ENCODE data around the gene MYO15B.

The MYO15B gene

GRCh38 chr17:75621489-75621888 is 33.9 kb downstream of the MYO15B start:
- Histone ChIP-seq H3K9ac (no peak overlapping the region), H3K27me3 (no peaks in the 10 kb centered on the region), H3K9me3 (no peaks in the 10 kb centered on the region), H3K27ac (no peak overlapping the region), H3K4me2 (no peak overlapping the region), H4K20me1 (no peaks in the 10 kb centered on the region; the same call in 1 of the 2 replicates), H3K36me3 (peaks cover 92% of the 10 kb centered on the region), H3K4me3 (no peak overlapping the region), H3K4me1 (peaks cover 37% of the 10 kb centered on the region)
- no peak for TF ChIP-seq Cebpa-rat (IDR thresholded peaks at IDR 0.05)

GRCh38 chr17:75622076-75622475 is 34.5 kb downstream of the MYO15B start:
- no peaks in the 10 kb centered on the region; the same call in 1 of the 2 replicates for H4K20me1 ChIP-seq
- no peaks in the 10 kb centered on the region for H3K27me3 ChIP-seq
- H3K4me3 ChIP-seq: no peak overlapping the region
- H3K9ac ChIP-seq: no peak overlapping the region
- peaks cover 89% of the 10 kb centered on the region for H3K36me3 ChIP-seq
- no peak overlapping the region for H3K4me2 ChIP-seq
- peaks cover 43% of the 10 kb centered on the region for H3K4me1 ChIP-seq
- no peak overlapping the region for H3K27ac ChIP-seq
- TF ChIP-seq Cebpa-rat (IDR thresholded peaks at IDR 0.05): no peak
- H3K9me3 ChIP-seq: no peaks in the 10 kb centered on the region

- Histone ChIP-seq H3K9me3 (no peaks in the 10 kb centered on the region), H3K4me3 (no peak overlapping the region), H3K36me3 (peaks cover 86% of the 10 kb centered on the region), H4K20me1 (no peaks in the 10 kb centered on the region; the same call in 1 of the 2 replicates), H3K27me3 (no peaks in the 10 kb centered on the region), H3K9ac (no peak overlapping the region), H3K27ac (no peak overlapping the region), H3K4me1 (peaks cover 50% of the 10 kb centered on the region), H3K4me2 (no peak overlapping the region)
- TF ChIP-seq Cebpa-rat (IDR thresholded peaks at IDR 0.05): no peak
Measured at GRCh38 chr17:75622771-75623273, 35.2 kb downstream of the MYO15B start.

GRCh38 chr17:75623386-75623785 is 35.8 kb downstream of the MYO15B start:
- Histone ChIP-seq H3K27me3 (no peaks in the 10 kb centered on the region), H3K36me3 (peaks cover 84% of the 10 kb centered on the region), H3K27ac (peak overlapping the region; percentile 97; the same call in 1 of the 2 replicates), H3K9me3 (no peaks in the 10 kb centered on the region), H3K4me1 (peaks cover 56% of the 10 kb centered on the region), H3K4me2 (no peak overlapping the region), H3K4me3 (no peak overlapping the region), H4K20me1 (no peaks in the 10 kb centered on the region; the same call in 1 of the 2 replicates), H3K9ac (no peak overlapping the region)
- no peak for TF ChIP-seq Cebpa-rat (IDR thresholded peaks at IDR 0.05)

GRCh38 chr17:75624021-75624420 is 36.4 kb downstream of the MYO15B start:
- H3K4me1 ChIP-seq: peaks cover 62% of the 10 kb centered on the region
- no peak overlapping the region for H3K4me3 ChIP-seq
- H3K9ac ChIP-seq: no peak overlapping the region
- no peak for TF ChIP-seq Cebpa-rat (IDR thresholded peaks at IDR 0.05)
- H3K27me3 ChIP-seq: no peaks in the 10 kb centered on the region
- H4K20me1 ChIP-seq: no peaks in the 10 kb centered on the region; the same call in 1 of the 2 replicates
- peaks cover 83% of the 10 kb centered on the region for H3K36me3 ChIP-seq
- H3K27ac ChIP-seq: peak overlapping the region; percentile 97; the same call in 1 of the 2 replicates
- H3K4me2 ChIP-seq: no peak overlapping the region; the same call in 1 of the 2 replicates
- H3K9me3 ChIP-seq: no peaks in the 10 kb centered on the region

GRCh38 chr17:75624714-75625345 is 37.2 kb downstream of the MYO15B start:
- Histone ChIP-seq H3K4me2 (peak overlapping the region; percentile 87), H3K4me1 (peaks cover 70% of the 10 kb centered on the region), H3K9me3 (no peaks in the 10 kb centered on the region), H3K4me3 (no peak overlapping the region; the same call in 1 of the 2 replicates), H3K27me3 (no peaks in the 10 kb centered on the region), H3K9ac (peak overlapping the region; percentile 80), H3K27ac (peak overlapping the region; percentile 97), H3K36me3 (peaks cover 75% of the 10 kb centered on the region), H4K20me1 (no peaks in the 10 kb centered on the region; the same call in 1 of the 2 replicates)
- TF ChIP-seq Cebpa-rat (IDR thresholded peaks at IDR 0.05): no peak

- Histone ChIP-seq H3K9me3 (no peaks in the 10 kb centered on the region), H3K4me1 (peaks cover 81% of the 10 kb centered on the region), H3K27me3 (no peaks in the 10 kb centered on the region), H3K4me3 (peak overlapping the region; percentile 28), H3K9ac (peak overlapping the region; percentile 80), H4K20me1 (no peaks in the 10 kb centered on the region), H3K27ac (peak overlapping the region; percentile 97), H3K36me3 (peaks cover 66% of the 10 kb centered on the region), H3K4me2 (peak overlapping the region; percentile 87)
- no peak for TF ChIP-seq Cebpa-rat (IDR thresholded peaks at IDR 0.05)
Measured at GRCh38 chr17:75625813-75626486, 38.4 kb downstream of the MYO15B start.

GRCh38 chr17:75626496-75627038 is 39.0 kb downstream of the MYO15B start:
- Histone ChIP-seq H4K20me1 (no peaks in the 10 kb centered on the region), H3K36me3 (peaks cover 65% of the 10 kb centered on the region), H3K4me3 (peak overlapping the region; percentile 28), H3K4me1 (peaks cover 87% of the 10 kb centered on the region), H3K27ac (peak overlapping the region; percentile 97), H3K9ac (peak overlapping the region; percentile 80), H3K9me3 (no peaks in the 10 kb centered on the region), H3K4me2 (peak overlapping the region; percentile 87), H3K27me3 (no peaks in the 10 kb centered on the region)
- no peak for TF ChIP-seq Cebpa-rat (IDR thresholded peaks at IDR 0.05)

- H4K20me1 ChIP-seq: no peaks in the 10 kb centered on the region
- peak overlapping the region; percentile 97 for H3K27ac ChIP-seq
- no peaks in the 10 kb centered on the region for H3K9me3 ChIP-seq
- H3K36me3 ChIP-seq: peaks cover 60% of the 10 kb centered on the region
- peak overlapping the region; percentile 80 for H3K9ac ChIP-seq
- peak overlapping the region; percentile 28 for H3K4me3 ChIP-seq
- H3K4me1 ChIP-seq: peaks cover 89% of the 10 kb centered on the region
- no peak for TF ChIP-seq Cebpa-rat (IDR thresholded peaks at IDR 0.05)
- H3K4me2 ChIP-seq: peak overlapping the region; percentile 87
- no peaks in the 10 kb centered on the region for H3K27me3 ChIP-seq
Measured at GRCh38 chr17:75627094-75627493, 39.5 kb downstream of the MYO15B start.

- no peaks in the 10 kb centered on the region for H3K27me3 ChIP-seq
- no peak overlapping the region; the same call in 1 of the 2 replicates for H3K4me3 ChIP-seq
- peak overlapping the region; percentile 87 for H3K4me2 ChIP-seq
- H3K36me3 ChIP-seq: peaks cover 46% of the 10 kb centered on the region
- peaks cover 96% of the 10 kb centered on the region for H3K4me1 ChIP-seq
- H4K20me1 ChIP-seq: peaks cover 5% of the 10 kb centered on the region
- H3K27ac ChIP-seq: peak overlapping the region; percentile 97
- TF ChIP-seq Cebpa-rat (IDR thresholded peaks at IDR 0.05): no peak
- peak overlapping the region; percentile 60 for H3K9ac ChIP-seq
- H3K9me3 ChIP-seq: no peaks in the 10 kb centered on the region
Measured at GRCh38 chr17:75628425-75628824, 40.8 kb downstream of the MYO15B start.
